Ramos (cell line): ENCODE measurements around the gene FRMD1.

Source experiments
- in situ Hi-C: fragments of 300-500 bp; cut with MboI; formaldehyde crosslinking; loops from one replicate; pipeline ENCODE4 v1.14.3; 2022; ENCODE audit warnings: low sequenced_read_pairs; ENCODE audit not compliant: unreplicated experiment

Gene FRMD1

GRCh38 chr6:168015009-168015408 lies 64.0 kb downstream of the FRMD1 start:
- in situ Hi-C loops = no loop called here

GRCh38 chr6:168014428-168014827 lies 64.6 kb downstream of the FRMD1 start:
- in situ Hi-C loops = no loop called here

GRCh38 chr6:168013250-168013915 lies 65.6 kb downstream of the FRMD1 start:
- in situ Hi-C loops = no loop called here

- in situ Hi-C loops = no loop called here
These were observed 66.4 kb downstream of the FRMD1 start for GRCh38 chr6:168012431-168013249.

- in situ Hi-C loops = no loop called here
These were observed 67.7 kb downstream of the FRMD1 start for GRCh38 chr6:168011291-168011690.

GRCh38 chr6:168009331-168009730 lies 69.7 kb downstream of the FRMD1 start:
- in situ Hi-C loops = no loop called here

- in situ Hi-C loops = no loop called here
These were observed 71.2 kb downstream of the FRMD1 start for GRCh38 chr6:168007592-168008338.

- in situ Hi-C loops = no loop called here
These were observed 73.2 kb downstream of the FRMD1 start for GRCh38 chr6:168005796-168006195.

GRCh38 chr6:168004945-168005344 lies 74.1 kb downstream of the FRMD1 start:
- in situ Hi-C loops = no loop called here

- in situ Hi-C loops = no loop called here
These were observed 75.0 kb downstream of the FRMD1 start for GRCh38 chr6:168004023-168004422.
